Central memory CD8-positive, alpha-beta T cell (primary cell): Measurements from ENCODE around the gene HIBADH.

ENCODE experiments used
- ATAC-seq: fragments of 150-1000 bp; cut with Tn5 transposase; replicated peaks from 2 replicates; pipeline ENCODE4 v1.10.0; 2022; ENCODE audit warnings: mild to moderate bottlenecking, moderate FRiP score, moderate number of reproducible peaks; ENCODE audit not compliant: poor library complexity, severe bottlenecking; ENCODE audit errors: extremely low read depth
- DNase-seq, 2 donors: peaks; one replicate each; pipeline ENCODE4 v3.0.0; 2021; ENCODE audit warnings: low spot score in 2 of 2
- H3K27ac Mint-ChIP-seq: one replicate; pipeline ENCODE4 v1.8.0; 2022; ENCODE audit warnings: low read depth, mild to moderate bottlenecking, moderate library complexity, mixed read lengths
- H3K27me3 Mint-ChIP-seq: one replicate; pipeline ENCODE4 v1.8.0; 2022; ENCODE audit warnings: mixed read lengths
- H3K36me3 Mint-ChIP-seq: one replicate; pipeline ENCODE4 v1.8.0; 2022; ENCODE audit warnings: mild to moderate bottlenecking, moderate library complexity, mixed read lengths; ENCODE audit not compliant: insufficient read depth
- H3K4me1 Mint-ChIP-seq: one replicate; pipeline ENCODE4 v1.8.0; 2022; ENCODE audit warnings: mixed read lengths
- H3K4me3 Mint-ChIP-seq: one replicate; pipeline ENCODE4 v1.8.0; 2022; ENCODE audit warnings: mild to moderate bottlenecking, moderate library complexity, mixed read lengths
- H3K9me3 Mint-ChIP-seq: one replicate; pipeline ENCODE4 v1.8.0; 2022; ENCODE audit warnings: mixed read lengths

The HIBADH gene

DNA sequence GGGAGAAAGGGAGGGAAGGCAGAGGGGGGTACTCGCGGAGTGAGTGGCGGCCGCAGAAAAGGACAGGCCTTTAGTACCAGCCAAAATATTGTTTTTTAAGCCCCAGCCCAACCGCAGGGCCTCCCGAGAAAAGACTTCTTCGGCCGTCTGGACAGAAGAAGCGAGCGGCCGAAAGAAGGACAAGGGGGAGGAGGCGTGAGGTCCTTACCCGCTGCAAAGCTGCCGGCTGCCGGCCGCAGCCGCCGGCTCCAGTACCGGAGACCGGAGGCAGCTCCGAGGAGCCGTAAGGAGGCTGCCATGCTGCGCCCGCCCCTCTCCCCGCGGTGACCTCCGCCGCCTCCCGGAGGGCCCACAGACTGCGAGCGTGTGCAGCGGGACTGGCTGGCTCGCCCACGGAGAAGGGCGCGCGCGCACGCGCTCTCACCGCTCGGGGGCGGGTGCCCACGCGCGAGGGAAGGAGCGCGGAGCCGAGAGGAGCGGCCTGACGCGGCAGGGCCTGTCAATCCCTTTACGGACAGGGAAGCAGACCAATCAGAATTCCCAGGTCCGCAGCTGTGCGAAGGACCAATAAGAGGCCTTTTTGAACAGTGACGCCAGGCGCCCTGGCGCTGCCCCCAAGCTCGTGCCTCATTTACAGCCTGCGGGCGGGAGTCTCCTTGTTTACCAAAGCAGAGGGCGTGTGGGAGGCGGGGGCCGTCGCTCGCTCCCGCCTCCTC lies at the start of gene HIBADH:
HIBADH (minus strand) TSS at position 394 of the 716 bp plus-strand sequence; CDS start at position 299, 95 bp downstream.
- H3K27ac Mint-ChIP-seq: peak within 1 kb of the TSS; percentile 85
- no peaks in the 10 kb centered on the region for H3K9me3 Mint-ChIP-seq
- H3K4me1 Mint-ChIP-seq: no peaks in the 10 kb centered on the region
- DNase-seq: peak; percentile 89 to 95
- H3K4me3 Mint-ChIP-seq: peak within 1 kb of the TSS; percentile 78
- ATAC-seq: peak; percentile 97
- no peaks in the 10 kb centered on the region for H3K27me3 Mint-ChIP-seq
- H3K36me3 Mint-ChIP-seq: peaks cover 12% of the 10 kb centered on the region

DNA sequence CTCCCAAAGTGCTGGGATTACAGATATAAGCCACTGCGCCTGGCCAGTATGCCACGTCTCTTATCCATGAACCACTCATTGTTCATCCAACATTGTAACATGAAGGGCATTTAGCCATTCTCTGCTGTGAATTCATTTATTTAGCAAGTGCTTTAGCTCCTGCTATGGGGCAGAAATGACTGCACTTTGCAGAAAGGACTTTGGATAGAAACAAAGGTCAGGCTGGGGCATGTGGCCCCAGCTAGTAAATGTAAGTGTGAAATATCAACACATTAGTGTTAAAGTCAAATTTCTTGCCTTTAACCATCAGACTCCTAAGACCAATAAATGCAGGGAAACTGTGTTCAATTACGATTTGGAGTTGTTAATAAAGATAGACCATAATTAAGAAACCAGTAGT lies 49.5 kb upstream of the HIBADH start:
- DNase-seq: no peak
- Mint-ChIP-seq H3K4me1 (no peaks in the 10 kb centered on the region), H3K27me3 (peaks cover 34% of the 10 kb centered on the region), H3K36me3 (no peaks in the 10 kb centered on the region), H3K9me3 (peaks cover 5% of the 10 kb centered on the region), H3K4me3 (no peak overlapping the region), H3K27ac (no peak overlapping the region)
- ATAC-seq: no peak

DNA sequence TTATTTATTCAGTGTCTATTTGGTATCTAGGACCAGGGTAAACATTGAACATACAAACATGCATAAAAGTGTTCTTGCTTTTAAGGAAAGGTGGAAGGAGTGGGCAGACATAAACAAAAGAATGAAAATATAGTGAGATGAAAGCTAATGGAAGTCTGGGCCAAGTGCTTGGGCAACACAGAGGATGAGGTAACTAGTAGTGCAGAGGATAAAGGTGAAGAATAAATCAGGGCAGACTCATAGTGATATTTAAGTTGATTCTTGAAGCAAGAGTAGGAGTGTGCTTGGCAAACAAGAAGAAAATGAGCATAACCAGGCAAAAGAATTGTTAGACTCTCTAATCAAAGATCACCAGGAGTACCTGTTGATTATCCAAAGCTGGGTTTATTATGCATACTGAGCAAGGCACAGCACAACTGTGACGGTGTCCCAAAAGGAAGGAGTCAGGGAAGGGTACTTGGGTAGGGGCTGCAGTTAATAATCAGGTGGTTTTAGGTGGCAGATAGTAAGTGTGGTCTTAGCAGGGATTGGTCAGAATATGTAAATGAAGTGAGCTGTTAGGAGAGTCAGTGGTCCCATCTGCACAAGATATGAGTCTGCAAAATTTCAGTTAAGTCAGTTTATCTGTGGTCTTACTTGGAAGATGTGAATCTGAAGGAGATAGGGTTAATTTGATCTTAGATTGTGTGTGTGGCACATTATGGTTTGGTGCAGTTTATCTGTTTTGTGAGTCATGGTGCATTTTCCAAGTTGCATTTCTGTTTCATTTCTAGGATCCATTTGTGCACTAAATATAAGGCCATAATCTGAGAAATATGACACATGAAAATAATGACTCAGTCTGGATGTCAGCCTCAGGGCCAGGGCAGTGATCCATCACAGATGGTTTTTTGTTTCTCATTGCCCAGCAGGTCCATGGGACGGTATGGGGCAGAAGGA lies 46.7 kb upstream of the HIBADH start:
- no peak for DNase-seq
- H3K27me3 Mint-ChIP-seq: peaks cover 27% of the 10 kb centered on the region
- H3K36me3 Mint-ChIP-seq: no peaks in the 10 kb centered on the region
- H3K4me3 Mint-ChIP-seq: no peak overlapping the region
- ATAC-seq: no peak
- peaks cover 5% of the 10 kb centered on the region for H3K9me3 Mint-ChIP-seq
- H3K27ac Mint-ChIP-seq: no peak overlapping the region
- H3K4me1 Mint-ChIP-seq: no peaks in the 10 kb centered on the region

DNA sequence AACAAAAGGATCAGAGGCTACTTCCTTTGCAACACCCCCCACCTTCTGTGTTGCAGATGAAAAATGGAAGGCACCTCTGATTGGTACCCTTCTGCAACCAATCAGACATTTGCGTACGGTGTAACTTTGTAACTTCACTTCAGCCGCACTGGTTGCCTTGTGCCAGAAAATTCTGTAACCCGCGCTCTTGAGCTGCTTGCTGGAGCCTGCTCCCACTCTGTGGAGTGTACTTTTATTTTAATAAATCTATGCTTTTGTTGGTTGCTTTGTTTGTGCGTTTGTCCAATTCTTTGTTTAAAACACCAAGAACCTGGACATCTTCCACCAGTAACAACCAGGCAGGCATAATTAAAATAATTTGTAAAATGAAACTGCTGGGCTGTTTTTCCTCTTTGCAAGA lies 45.8 kb upstream of the HIBADH start:
- H3K9me3 Mint-ChIP-seq: peaks cover 5% of the 10 kb centered on the region
- ATAC-seq: no peak
- no peak overlapping the region for H3K4me3 Mint-ChIP-seq

DNA sequence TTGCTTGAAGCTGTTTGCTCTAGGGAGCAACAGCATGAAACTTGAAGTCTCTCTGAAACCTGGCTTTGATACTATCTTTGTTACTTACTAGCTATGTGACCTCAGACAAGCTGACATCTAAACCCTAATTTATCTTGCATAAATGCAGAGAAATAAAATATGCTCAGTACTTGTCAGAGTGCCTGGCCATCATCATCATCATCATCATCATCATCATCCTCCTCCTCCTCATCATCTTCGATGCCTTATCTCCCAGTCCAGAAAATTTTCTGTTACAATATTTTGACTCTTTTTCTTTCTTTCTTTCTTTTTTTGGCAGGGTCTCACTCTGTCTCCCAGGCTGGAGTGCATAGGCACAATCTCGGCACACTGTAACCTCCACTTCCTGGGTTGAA lies 42.5 kb upstream of the HIBADH start:
- H3K36me3 Mint-ChIP-seq: no peaks in the 10 kb centered on the region
- ATAC-seq (no peak), DNase-seq (no peak)
- no peaks in the 10 kb centered on the region for H3K4me1 Mint-ChIP-seq
- no peak overlapping the region for H3K4me3 Mint-ChIP-seq
- peaks cover 29% of the 10 kb centered on the region for H3K27me3 Mint-ChIP-seq
- H3K27ac Mint-ChIP-seq: no peak overlapping the region
- H3K9me3 Mint-ChIP-seq: no peaks in the 10 kb centered on the region

More for the DNA sequence above, 45.8 kb upstream of the HIBADH start:
- Mint-ChIP-seq H3K27me3 (peaks cover 25% of the 10 kb centered on the region), H3K4me1 (no peaks in the 10 kb centered on the region), H3K27ac (no peak overlapping the region), H3K36me3 (no peaks in the 10 kb centered on the region)
- DNase-seq: no peak

DNA sequence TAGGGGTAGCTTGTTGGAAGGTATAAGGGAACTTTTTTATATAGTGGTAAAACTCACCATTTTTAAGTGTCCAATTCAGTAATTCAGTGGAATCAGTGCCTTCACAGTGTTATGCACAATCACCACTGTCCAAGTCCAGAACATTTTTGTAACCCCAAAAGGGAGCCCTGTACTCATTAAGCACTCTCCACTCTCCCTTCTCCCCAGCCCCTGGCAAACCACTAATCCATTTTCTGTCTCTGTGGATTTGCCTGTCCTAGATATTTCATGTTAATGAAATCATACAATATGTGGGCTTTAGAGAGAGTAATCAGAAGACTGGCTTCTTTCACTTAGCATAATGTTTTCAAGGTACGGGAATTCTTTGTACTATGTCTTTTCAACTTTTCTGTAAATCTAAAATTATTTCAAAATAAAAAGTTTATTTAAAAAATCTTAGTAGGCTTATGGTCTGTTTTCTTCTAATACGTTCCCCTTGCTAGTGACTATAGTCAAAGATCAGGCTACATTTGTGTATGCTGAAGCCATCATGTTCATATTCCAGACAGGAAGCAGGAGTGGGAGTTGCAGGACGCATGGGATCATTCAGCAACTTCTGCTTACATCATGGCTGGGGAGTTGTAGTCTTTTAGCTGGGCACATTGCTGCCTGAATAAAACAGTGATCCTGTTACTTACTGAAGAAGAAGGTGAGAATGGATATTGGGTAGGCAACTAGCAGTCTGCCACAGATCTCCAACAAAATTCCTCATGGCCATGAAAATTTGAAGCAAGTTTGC lies 41.9 kb upstream of the HIBADH start:
- H3K4me3 Mint-ChIP-seq: no peak overlapping the region
- no peak for DNase-seq

DNA sequence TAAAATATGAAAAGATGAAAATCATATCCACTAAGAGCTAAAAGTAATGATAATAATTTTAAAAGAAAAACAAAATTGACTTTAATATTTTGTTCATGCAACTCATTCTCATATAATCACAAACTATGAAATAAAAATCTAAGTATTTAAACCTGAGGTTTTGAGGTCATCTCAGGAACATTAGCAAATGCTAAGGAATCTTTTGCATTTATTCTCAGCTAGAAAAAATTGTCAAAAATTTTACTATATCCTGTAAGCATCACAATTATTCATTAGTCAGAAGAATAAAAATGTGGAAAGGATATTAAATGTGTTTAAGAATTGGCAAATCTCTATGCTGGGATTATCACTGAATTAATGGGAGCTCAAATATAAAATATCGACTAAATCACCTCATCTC lies 40.5 kb upstream of the HIBADH start:
- DNase-seq: no peak
- H3K4me1 Mint-ChIP-seq: no peaks in the 10 kb centered on the region
- H3K27me3 Mint-ChIP-seq: peaks cover 29% of the 10 kb centered on the region
- H3K27ac Mint-ChIP-seq: no peak overlapping the region
- no peaks in the 10 kb centered on the region for H3K9me3 Mint-ChIP-seq
- H3K36me3 Mint-ChIP-seq: no peaks in the 10 kb centered on the region
- H3K4me3 Mint-ChIP-seq: no peak overlapping the region
- no peak for ATAC-seq

More for the DNA sequence above, 41.9 kb upstream of the HIBADH start:
- Mint-ChIP-seq H3K36me3 (no peaks in the 10 kb centered on the region), H3K27me3 (peaks cover 29% of the 10 kb centered on the region), H3K9me3 (no peaks in the 10 kb centered on the region), H3K4me1 (no peaks in the 10 kb centered on the region), H3K27ac (no peak overlapping the region)
- no peak for ATAC-seq

DNA sequence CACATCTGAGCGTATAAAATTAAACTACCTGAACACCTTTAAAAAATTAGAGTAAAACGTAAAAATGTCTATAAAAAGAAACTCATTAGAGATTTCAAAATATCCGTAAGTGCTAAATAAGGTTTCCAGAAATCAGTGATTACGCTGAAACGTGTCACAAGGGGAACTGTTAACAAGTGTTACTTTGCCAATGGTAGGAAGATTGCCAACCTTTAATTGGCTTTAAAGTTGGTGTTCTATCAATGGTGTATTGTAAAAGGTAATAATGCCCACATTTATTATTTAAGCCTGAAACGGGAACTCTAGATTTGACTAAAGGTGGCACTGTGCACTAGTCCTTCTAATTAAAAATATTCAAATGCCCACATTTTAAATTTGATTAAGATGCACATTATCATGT lies 37.8 kb upstream of the HIBADH start:
- Mint-ChIP-seq H3K27me3 (peaks cover 26% of the 10 kb centered on the region), H3K4me1 (no peaks in the 10 kb centered on the region), H3K9me3 (no peaks in the 10 kb centered on the region), H3K36me3 (no peaks in the 10 kb centered on the region), H3K4me3 (no peak overlapping the region), H3K27ac (no peak overlapping the region)
- DNase-seq: no peak
- no peak for ATAC-seq

DNA sequence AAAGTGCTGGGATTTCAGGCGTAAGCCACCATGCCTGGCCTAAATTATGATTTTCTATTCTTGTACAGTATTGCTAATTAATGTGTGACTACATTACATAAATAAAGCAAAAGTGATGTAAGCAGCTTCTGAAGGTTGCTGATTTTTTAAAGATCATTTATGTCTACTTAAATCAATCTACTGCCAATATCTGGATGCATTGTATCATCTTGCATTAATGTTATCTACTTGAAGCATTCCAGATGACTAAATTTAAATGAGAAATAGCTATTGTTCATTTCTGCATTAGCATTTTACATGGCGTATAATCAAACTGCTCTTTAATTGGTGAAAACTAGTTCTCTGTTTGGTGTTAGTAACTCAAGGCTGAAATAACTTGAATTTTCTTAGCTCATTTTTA lies 37.1 kb upstream of the HIBADH start:
- ATAC-seq (no peak), DNase-seq (no peak)
- Mint-ChIP-seq H3K27me3 (peaks cover 19% of the 10 kb centered on the region), H3K4me3 (no peak overlapping the region), H3K27ac (no peak overlapping the region), H3K9me3 (no peaks in the 10 kb centered on the region), H3K36me3 (no peaks in the 10 kb centered on the region), H3K4me1 (no peaks in the 10 kb centered on the region)

DNA sequence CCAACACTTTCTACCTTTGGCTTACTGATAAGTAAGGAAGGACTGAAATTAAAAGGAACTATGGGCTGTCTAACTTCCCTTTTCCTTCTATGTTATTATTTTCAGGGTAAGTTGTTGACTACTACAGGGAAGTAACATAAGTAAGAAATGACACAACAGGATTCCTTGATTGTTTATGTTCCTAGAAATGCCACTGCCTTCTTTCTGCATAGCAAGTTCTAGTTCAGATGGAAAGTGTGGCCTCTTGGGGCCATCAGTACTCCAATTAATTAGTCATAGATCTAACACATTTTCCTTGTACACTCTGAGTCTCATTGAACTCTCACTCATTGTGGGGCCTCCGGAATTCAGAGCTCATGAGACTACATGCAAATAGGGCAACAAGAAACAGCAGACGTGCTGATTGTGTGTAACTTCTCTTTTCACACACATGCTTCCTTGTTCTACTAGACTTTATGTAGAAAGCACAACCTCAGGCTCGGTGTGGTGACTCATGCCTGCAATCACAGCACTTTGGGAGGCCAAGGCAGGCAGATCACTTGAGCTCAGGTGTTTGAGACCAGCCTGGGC lies 35.3 kb upstream of the HIBADH start:
- no peaks in the 10 kb centered on the region for H3K36me3 Mint-ChIP-seq

DNA sequence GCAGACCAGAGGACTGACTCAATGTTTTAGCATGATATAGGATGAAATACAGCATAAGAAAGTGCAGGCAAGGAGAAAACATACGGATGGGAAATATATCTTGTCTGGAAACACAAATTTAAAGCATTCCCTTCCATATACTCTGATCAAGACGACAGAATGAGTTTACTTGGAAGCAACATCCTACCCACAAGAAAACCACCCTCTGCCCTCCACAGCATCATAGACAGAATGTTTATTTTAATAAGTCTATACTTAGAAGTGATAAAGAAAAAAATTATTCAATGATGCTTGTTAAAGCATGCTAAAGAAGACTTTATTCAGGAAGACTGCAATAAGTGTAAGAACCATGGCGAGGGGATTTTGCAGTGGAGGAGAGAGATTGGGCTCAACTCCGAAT lies 32.4 kb upstream of the HIBADH start:
- Mint-ChIP-seq H3K4me3 (no peak overlapping the region), H3K9me3 (no peaks in the 10 kb centered on the region), H3K27me3 (peaks cover 4% of the 10 kb centered on the region), H3K36me3 (no peaks in the 10 kb centered on the region), H3K4me1 (no peaks in the 10 kb centered on the region), H3K27ac (no peak overlapping the region)
- DNase-seq: no peak
- no peak for ATAC-seq

More for the DNA sequence above, 35.3 kb upstream of the HIBADH start:
- no peaks in the 10 kb centered on the region for H3K9me3 Mint-ChIP-seq
- peaks cover 10% of the 10 kb centered on the region for H3K27me3 Mint-ChIP-seq
- DNase-seq: no peak
- peak; percentile 24 for ATAC-seq
- H3K4me1 Mint-ChIP-seq: no peaks in the 10 kb centered on the region
- no peak overlapping the region for H3K4me3 Mint-ChIP-seq
- no peak overlapping the region for H3K27ac Mint-ChIP-seq

DNA sequence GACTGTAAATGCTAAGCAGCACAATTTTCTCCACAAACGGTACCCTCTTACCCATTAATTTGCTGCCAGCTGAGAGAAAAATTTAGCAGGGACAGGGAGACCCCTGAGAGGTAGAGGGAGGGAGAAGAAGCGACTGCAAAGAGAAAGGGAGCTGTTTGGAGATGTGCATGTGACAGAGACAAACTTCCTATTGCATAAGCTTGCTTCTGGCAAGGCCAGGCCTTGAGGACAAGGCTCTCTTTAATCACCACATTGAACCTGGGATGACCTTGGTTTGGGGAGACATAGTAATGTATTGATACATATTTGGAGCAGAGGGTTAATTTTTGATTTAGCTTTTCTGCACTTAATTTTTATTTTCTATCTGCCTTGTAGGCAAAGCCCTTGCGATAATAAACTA lies 31.1 kb upstream of the HIBADH start:
- Mint-ChIP-seq H3K9me3 (no peaks in the 10 kb centered on the region), H3K36me3 (no peaks in the 10 kb centered on the region), H3K4me1 (no peaks in the 10 kb centered on the region), H3K27me3 (peaks cover 16% of the 10 kb centered on the region), H3K27ac (no peak overlapping the region), H3K4me3 (no peak overlapping the region)
- ATAC-seq (no peak), DNase-seq (no peak)
